Measurements from ENCODE around the gene FLOT2.
A peak's percentile ranks its signal among the peaks of the same experiment; 100 is the strongest.
"Not testable (repeated sequence)": the region's sequence is repeated elsewhere in the genome, so short reads cannot be mapped to it uniquely, and the experiment has no call there.

FLOT2 gene

DNA sequence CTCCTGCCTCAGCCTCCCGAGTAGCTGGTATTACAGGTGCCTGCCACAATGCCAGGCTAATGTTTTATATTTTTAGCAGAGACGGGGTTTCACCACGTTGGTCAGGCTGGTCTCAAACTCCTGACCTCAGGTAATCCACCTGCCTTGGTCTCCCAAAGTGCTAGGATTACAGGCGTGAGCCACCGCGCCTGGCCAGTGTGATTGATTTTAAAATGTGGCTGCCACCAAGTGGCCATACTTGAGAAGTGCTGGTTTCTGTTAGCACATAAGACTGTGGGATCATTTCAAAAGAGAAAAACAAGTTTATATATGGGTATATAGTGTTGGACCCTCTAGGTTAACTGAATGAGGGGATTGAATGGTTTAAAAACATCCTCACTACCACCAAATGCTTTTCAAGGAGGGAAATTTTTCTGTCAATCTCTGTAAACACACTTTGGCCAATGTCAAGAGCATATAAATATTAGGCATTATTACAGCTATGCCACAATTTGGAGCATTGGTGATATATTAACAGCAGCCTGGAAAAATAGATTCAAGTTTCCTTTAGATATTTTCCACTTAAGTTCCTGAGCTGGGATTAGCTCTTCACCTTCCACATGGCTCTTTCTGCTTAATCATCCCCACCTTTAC, 18.9 kb upstream of the FLOT2 start:
- peak; percentile 39 for DNase-seq (ENCODE audit: low read depth)

DNA sequence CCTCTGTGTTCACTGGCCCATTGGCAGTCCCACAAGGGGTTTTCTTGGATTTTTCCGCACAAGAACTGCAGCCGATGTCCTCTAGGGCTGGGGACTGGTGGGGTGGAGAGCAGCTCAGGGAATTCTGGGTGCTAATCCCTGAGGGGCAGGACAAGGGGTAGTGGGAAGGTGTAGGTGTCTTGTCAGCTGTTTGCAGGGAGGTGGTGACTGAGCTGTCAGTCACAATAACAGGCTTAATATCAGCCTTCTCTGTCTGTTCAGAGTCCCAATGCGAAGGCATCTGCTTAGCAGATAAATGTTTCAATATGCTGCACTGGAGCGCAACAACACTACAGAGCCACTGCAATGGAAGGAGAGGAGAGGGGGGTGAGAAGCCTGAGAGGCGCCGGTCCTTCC, 15.4 kb upstream of the FLOT2 start:
- DNase-seq (ENCODE audit: low read depth), result no peak

DNA sequence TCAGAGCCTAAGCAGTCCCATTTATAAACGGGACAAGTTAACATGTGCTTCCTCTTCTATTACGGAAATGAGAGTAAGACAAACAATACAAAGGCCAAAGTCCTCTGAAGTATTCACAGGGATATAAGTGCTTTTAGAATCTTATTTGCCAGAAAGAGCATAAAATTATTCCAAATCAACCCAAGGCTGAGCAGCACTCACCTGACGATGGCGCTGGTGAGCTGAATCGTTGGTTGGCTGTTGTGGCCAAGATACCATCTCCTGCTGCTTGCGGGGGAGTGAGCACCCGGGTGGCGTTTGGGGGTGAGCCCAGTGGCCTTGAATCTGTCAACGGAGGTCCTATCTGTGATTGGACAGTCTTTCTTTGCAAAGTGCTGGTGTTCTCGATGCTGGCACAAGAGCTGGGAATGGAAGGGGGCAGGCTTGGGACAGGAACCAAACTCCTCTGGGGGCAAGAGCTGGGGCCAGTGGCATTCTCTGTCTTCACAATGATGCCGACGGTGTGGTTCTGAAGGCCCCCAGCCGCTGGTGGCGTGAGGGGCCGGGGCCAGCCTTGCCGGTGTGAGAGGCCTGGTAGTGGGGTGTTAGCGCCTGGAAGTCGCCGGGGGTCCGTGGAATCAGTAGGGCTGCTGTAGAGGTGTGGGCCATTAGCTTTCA, 14.9 kb upstream of the FLOT2 start:
- no peak for DNase-seq (ENCODE audit: low read depth)

DNA sequence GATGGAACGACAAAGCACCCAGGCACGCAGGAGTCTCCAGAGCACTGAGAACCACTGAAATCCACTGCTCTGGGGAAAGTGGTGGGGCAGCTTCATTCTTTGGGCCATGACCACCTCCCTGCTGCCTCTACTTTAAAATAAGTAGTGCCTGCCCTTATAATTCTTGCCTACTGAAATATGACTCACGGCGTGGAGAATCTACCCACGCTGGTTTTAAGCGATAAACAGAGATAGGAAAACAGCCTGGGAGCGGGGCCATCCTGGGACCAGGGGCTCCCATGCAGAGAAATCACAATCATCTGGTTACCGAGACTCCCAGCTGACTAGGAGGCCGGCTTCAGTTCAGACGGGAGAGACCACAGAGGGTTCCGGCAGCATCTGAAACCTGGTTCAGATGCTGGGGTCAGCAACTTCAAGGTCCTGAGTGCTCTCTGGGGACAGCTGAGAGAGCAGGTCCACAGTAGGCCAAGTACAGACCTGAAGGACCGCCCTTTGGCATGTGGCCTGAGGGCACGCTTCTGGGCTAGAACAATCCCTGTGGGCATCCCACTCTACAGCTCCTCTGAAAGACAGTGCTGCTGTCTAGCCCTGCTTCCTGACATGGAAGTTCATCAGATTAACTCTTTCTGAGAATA, 14.0 kb upstream of the FLOT2 start:
- DNase-seq (ENCODE audit: low read depth), result no peak

DNA sequence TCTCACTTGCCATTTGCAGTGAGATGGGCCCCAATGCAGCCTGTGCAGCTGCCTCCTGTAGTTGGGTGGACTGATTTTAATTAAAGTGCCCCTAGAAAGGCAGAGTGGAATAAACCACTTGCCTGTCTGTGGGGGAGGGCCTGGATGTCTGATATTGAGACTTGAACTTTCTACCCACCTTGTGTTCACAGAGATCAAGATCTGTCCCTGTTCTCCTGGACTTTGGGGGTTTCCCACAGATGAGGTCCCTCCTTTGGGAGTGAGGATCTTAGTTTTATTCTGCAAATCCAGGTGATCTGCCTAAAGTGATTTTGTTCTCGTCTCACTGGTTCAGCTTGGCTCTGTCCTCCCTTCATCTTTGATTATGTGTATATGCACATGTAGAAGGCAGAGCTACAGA, 13.0 kb upstream of the FLOT2 start:
- DNase-seq (ENCODE audit: low read depth), result no peak

DNA sequence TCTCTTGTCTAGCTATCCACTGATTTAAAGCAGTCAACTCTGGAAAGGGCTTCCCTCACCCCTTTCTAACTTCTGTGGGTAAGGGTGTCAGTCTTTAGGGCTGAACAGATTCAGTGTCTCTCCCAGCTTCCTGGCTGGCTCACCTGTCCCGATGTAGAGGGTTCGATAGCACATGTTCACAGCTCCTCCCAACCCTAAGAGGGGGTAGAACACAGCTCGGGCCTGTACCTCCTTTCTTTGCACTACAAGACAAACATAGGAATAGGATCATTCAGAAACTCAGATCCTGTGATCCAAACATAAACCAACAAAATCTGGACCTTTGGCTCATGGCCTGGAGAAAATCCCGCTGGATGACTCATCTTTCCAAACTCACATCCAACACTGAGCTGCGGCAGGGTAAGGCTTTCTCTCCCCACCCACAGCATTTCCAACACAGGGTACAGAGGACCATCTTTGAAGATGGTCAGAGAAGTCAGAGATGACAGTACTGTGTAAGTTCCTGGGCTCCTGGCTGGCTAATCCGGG, 11.2 kb upstream of the FLOT2 start:
- peak; percentile 43 for DNase-seq (ENCODE audit: low read depth)

DNA sequence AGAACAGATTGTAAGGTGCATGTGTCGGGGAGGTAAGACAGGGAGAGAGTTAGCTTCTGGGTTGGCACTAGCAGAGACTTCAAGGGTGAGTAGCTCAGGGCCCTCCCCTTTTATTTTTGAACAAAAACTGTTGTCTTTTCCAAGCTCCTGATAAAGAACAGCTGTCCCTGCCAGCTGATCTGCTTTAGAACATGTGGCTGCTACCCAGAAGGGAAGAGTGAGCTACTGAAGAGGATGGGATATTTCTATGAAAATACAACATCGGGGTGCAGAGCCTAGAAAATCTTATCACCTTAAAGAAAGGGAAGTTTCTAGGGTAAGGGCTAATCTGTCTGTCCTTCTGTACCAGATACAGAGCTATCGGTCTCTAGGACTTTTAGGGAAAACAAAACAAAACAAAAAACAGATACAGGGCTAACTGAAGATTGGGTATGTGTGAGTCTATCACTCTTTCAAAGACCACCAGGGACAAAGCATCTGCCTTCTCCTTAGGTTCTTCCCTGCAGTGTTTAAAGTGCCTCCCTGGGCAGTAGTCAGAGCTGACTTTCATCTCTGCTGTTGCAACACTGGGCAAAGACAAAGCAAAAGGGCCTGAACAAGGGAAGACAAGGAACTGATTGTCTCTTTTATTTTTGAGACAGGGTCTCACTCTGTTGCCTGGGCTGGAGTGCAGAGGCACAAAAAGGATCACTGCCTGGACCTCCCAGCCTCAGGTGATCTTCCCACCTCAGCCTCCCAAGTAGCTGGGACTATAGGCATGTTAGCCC, 10.4 kb upstream of the FLOT2 start:
- DNase-seq (ENCODE audit: low read depth), result no peak

DNA sequence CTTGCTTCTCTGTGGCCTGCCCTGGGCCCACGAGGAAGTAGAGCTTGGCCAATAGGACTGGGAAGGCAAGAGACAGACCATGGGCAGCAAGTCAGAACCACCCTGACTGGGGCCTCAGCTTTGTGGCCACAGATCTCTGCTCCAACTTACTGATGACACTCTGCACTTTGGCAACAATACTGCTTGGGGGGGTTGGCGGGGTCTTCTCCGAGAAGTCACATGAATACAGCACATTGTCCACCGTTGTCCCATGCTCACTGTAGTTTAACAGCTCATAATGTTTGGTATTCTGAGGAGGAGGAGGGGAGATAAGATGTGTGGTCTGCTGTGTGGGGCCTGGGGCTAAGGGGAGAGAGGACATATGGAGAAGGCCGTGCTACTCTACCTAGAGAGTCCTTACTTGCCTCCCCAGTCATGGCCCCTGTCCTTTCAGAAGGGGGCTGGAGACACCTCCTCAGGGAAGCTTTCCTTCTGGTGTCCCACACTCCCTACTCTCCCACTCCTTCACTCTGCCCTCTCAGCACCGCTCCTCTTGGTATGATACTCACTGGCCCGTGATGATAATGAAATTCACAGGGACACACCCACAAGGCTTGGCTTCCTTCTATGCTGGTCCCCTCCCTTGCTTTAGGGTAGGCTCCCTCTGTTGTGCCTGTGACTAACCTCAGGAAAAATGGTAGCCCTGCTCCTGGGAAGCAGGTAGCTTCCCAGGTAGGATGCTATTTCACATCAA, 9.3 kb upstream of the FLOT2 start:
- DNase-seq (ENCODE audit: low read depth), result no peak

DNA sequence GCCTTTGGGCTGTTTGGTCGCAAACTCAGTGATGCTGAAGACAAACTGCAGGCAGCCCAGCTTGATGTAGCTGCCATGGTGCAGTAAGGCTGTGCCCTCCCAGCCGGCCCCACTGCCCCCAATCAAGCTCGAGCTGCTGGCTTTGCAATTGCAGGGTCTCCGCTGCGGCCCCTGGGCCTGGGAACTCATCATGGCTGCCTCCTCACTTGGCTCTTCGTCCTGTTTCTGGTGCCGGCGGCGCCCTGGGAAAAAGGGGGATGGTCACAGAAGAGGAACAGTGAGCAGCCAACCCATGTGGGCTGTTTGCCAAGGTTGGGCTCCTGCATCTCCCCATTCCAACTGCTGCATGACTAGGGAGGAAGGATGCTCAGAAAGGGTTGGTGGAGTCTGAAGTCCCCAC, 8.7 kb upstream of the FLOT2 start:
- no peak for DNase-seq (ENCODE audit: low read depth)

DNA sequence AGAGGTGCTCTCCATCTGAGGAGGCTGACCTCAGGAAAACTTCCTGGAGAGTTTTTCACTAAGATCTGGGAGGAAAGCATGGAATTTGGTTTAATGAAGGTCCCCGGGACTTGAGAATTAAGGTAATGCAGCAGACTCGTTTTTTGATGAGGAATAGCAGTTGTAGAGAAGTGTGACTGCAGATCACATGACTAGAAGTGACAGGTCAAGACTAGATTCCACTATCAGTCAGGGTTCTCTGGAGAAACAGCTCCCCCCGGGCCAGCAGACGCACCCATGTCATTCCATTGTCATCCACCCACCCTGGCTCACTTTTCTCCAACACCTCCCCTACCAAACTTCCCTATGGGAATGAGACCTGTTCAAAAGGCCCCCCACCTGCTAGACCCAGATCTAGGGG, 7.3 kb upstream of the FLOT2 start:
- DNase-seq (ENCODE audit: low read depth), result no peak

DNA sequence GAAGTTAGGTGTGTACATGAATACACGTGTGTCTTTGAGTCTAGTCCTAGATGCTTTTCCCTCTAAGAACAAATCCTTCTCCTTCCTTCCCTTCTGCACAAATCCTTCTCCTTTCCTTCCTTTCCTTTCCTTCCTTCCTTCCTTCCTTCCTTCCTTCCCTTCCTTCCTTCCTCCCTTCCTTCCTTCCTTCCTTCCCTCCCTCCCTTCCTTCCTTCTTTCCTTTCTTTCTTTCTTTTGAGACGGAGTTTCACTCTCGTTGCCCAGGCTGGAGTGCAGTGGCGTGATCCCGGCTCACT, 6.0 kb upstream of the FLOT2 start:
- DNase-seq (ENCODE audit: low read depth), result not testable (repeated sequence)

DNA sequence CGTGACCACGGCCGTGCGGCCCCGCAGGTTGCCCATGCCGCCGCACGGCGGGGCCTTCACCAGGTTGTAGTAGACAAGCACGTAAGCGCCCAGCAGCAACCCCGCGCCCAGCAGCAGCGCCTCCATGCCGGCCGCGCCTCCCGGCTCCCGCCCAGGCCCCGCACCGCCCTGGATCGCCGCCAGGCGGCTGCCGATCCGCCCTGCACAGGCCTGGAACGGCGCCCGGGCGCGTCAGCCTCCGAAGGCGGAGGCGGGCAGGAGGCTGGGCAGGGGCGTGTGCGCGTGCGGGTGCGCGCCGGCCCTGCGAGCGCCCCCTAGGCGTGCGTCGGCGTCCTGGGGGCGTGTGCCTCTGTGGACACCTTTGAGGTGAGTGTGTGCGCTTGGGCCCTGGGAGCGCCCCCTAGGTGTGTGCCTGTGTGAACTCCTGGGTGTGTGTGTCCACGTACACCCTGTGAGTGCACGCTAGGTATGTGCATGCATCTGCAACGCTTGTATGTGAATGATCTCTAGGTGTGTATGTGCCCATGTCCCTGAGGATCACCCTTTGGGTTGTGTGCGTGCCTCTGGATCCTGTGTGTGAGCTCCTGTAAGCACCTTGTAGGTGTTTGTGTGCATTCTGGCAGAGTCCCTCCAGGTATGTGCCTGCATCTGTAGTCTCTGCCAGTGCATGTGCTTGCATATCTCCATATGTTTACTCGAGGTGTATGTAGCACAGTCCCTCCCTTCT, 5.4 kb upstream of the FLOT2 start, which contains the start of gene DHRS13:
DHRS13 (minus strand) TSS at position 261 of the 727 bp plus-strand sequence; CDS start at position 126, 135 bp downstream.
- peak; percentile 80 for DNase-seq (ENCODE audit: low read depth)

DNA sequence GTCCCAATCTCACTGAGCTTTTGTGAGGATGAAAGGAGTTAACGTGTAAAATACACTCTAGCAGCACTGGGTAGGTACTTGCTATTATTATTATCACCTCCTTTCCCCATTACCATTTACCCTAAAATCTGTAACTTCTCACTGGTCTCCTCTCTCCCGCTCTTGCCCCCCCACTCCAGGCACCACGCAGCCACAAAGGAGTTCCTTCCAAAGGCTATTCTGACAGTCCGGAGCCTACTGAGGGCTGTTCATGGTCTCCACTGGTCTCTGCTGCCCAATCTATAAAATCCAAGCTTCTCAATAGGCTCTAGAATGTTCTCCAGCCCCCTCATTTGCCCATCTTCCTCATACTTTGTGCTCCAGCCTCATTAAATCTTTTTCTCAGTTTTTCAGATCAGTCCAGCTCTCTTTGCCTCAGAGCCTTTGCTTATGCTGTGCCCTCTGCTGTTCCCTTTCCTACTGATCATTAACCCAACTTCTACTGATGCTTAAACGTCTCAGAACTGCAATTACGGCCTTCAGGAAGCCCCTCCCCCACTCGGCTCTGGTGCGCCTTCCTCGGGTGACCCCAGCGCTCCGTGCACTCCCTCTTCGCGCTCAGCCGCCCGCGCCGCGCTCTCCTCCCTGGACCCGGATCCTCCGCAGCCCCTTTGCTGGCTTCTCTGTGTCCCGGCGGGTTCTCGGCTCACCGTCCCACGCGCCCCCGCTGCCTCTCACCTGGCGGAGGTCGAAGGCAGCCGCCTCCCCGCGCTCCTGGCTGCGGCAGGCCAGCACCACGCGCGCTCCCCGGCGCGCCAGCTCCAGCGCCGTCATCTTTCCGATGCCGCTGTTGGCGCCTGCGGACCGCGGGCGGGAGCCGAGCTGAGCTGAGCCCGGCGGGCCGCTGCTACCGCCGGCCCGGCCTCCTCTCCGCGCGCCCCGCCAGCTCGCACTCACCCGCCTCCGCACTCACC, 4.6 kb upstream of the FLOT2 start:
- DNase-seq (ENCODE audit: low read depth), result no peak

DNA sequence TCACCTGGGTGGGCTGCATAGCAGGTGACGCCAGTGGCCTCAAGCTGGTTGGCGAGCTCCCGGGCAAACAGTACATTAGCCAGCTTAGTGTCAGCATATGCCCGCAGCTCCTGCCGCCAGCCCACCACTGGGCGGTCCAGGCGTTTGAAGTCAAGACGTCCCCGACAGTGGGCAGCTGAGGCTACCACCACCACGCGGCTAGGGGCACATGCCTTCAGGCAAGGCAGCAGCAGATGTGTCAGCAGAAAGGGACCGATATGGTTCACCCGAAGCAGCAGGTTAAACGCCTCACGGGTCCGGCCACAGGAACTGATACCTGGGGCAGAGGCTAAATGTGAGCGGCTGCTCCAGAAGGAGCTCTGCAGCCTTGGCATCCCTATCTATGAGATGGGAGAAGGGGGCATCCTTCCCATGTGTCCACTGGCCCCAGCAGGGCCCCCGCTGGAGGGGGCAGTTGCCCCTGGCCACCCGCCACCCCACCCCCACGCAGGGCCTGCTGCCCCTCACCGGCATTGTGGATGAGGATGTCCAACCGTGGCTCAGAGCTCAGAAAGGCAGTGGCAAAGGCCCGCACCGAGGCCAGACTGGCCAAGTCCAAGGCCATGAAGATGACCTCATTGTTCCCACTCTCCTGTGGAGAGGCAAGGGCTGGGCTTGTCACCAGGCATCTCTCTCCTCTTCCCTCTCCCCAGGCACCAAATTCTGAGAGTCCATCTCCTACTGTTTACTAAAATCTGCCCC, 3.6 kb upstream of the FLOT2 start:
- no peak for DNase-seq (ENCODE audit: low read depth)

DNA sequence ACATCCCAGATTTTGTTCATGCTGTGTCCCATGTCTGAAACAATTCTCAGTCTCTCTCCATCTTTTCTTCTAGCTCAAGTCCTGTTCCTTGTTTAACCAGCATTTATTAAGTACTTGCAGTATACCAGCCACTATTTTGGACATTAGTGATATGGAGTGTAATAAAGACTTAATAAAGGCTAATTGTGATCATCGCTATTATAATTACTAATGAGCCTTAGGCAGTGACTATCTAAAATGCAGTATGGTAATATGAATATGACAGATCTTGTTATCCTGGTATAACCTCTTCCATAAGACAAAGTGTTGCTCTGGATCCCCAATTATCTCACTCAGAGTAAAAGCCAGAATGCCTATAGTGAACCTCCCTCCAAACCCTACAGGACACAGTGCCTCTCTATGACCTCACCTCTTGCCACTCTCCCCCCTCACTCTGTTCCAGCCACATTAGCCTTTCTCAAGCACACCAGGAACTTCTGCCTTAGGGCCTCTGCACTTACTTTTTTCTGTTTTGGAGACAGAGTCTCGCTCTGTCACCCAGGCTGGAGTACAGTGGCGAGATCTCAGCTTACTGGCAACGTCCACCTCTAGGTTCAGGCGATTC, 1.8 kb upstream of the FLOT2 start:
- DNase-seq (ENCODE audit: low read depth), result no peak

DNA sequence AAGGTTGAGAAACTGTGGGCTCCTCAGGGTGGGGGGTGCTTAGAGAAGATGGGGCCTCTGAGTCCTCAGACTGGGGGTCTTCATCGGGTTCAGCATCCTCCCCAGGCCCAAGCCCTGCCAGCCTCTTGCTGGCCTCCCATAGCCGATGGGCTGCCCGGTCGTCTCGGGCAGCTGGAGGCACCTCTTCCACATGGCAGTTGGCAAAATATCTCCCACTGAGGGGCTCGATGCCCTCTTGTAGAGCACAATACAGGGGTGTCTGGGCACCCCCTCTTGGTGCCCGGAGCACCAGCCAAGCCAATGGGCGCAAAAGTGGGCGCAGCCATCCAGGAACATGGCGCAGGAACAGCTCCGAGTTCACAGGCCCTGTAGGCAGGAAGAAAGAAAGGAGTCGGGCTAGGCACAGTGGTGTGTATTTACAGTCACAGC, 1.0 kb upstream of the FLOT2 start:
- DNase-seq (ENCODE audit: low read depth), result no peak

DNA sequence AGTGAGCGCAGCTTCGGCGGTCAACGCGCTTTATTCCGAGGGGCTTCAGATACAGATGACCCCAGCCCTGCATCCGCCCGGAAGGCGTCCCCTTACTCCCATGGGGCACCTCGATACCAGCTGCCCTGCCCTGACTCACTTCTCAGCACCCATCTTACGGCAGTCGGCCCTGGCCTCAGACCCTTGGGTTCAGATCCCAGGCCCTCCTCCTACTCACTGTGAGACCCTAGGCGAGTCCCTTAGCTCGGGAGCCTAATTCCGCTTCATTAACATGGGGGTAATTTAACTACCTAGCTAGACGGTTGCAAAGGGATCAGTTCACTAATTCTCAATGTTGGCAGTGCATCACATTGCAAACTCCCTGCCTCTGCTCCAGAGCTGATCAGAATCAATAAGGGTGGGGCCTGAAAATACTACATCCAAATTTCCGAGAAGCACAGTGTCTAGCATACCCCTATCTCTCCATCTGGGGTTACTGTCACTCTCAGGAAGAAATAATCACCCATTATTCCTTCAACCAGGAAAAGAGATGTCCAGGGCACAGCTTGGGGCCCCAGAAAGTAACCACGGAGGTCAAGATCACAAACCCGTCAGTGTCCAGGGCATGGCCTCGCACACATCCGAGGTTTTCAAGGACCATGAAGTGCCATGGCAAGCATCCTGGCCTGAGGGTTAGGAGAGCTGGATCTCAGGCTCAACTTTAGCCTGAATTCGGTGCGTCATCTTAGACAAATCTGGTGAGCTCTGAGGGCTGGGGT, 415 bp upstream of the FLOT2 start:
- DNase-seq (ENCODE audit: low read depth), result no peak

DNA sequence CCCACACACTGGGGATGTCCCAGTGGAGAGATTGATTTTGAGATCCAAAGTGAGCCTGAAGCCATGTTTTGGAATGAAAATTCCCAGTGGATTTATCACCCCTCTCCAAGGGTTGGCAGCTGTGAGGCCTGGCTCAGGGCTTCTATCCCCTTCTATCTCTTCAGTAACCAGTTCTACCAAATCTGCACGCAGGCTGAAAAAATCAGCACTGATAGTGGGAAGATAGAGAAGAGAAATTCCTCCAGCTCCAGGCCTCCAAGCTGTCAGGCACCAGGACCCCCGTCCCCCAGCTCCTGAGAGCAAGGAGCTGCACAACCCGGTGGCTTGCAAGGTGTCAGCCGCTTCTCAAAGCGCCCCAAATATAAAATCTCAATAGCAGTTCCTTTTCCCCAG, 1.0 kb downstream of the FLOT2 start:
- DNase-seq (ENCODE audit: low read depth), result no peak
